GM12875 (cell line): Measurements from ENCODE around the gene RARG.

Experiments
- H3K4me3 ChIP-seq: one replicate; pipeline ENCODE4 v1.5.1; 2011; ENCODE audit warnings: low read depth, low read length, control low read depth
- CTCF ChIP-seq: IDR thresholded peaks from 2 replicates; pipeline ENCODE4 v1.5.1; 2011; ENCODE audit warnings: low read depth, mild to moderate bottlenecking, control low read depth, inconsistent platforms, low read length, moderate library complexity, borderline replicate concordance; ENCODE audit not compliant: insufficient read depth

The RARG gene

GRCh38 chr12:53198486-53199110 is 33.4 kb downstream of the RARG start:
- H3K4me3 ChIP-seq, result no peak overlapping the region
- no peak for TF ChIP-seq CTCF

- H3K4me3 ChIP-seq, result no peak overlapping the region
- no peak for TF ChIP-seq CTCF
Measured at GRCh38 chr12:53197011-53197640, 34.9 kb downstream of the RARG start.

- no peak overlapping the region for H3K4me3 ChIP-seq
- no peak for TF ChIP-seq CTCF
Measured at GRCh38 chr12:53196486-53196885, 35.5 kb downstream of the RARG start.

GRCh38 chr12:53195516-53196420 is 36.2 kb downstream of the RARG start:
- no peak for TF ChIP-seq CTCF
- H3K4me3 ChIP-seq, result no peak overlapping the region

- no peak overlapping the region for H3K4me3 ChIP-seq
Measured at GRCh38 chr12:53194973-53195372, 37.0 kb downstream of the RARG start.

GRCh38 chr12:53193985-53194716 is 37.9 kb downstream of the RARG start:
- no peak for TF ChIP-seq CTCF
- no peak overlapping the region for H3K4me3 ChIP-seq

More at GRCh38 chr12:53194973-53195372, 37.0 kb downstream of the RARG start:
- no peak for TF ChIP-seq CTCF
